T-helper 1 cell (primary cell): Measurements from ENCODE around the gene ZNHIT2.

ENCODE experiments used
- DNase-seq, 5 donors: peaks; one replicate each; pipeline ENCODE4 v3.0.0-alpha.2; 2012 to 2020

ZNHIT2 gene

GRCh38 chr11:65134240-65134951 is 16.9 kb upstream of the ZNHIT2 start, which contains the start of gene SYVN1:
Gene SYVN1 (minus strand): TSS chr11:65134519. CDS start chr11:65133601, 918 bp downstream.
- peak; percentile 81 to 91 (median 85) for DNase-seq

DNA sequence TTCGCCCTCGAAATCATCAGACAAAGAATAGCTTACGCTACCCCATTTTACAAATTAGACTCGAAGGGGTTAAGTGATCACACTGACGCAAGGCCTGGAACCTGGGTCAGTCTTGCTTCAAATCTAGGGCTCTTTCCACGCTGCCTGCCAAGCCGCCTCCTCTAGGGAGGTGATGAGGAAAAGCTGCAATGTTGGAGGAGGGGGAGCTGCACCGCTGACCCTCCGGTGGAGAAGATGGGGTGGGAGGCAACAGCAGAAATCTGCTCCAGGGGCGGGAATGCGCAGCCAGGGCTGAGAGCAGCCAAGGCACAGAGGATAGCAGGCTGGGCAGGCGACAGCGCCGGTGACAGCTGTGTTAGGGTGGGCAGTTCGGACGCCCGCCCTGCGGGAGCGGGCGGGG is 16.2 kb upstream of the ZNHIT2 start:
- DNase-seq, result no peak

DNA sequence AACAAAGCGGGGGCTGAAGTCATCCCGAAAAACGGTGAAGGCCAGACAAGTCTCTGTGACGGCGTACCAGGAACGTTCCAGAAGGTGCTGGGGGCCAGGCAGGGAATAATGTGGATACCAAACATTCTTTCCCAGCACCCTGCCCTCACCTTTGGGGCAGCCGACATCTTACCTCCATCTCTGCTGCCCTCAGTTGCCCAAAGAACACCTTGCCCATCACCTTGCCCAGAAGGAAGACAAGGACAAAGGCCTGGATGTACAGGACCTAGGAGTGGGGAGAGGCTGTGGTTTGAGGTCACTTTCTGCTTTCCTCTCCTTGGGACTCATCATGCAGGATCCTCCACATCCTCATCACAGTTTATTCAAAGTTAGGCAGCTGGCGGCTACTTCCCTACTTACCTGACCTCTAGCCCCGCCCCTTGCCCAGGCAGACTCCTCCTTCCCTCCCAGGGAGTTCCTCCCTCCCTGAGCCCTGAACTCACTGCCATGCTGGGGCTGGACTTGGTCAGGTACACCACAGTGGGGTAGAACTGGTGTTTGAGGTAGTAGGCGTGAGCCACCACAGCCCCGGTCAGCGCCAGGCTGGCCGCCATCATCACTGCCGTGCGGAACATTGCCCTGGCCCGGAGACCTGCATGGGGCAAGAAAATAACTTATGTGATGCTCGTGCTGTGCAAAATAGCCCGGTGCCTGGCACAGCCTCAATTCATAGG is 15.6 kb upstream of the ZNHIT2 start:
- DNase-seq, result peak in 3 of 5 donors; percentile 38 to 43 (median 41)

DNA sequence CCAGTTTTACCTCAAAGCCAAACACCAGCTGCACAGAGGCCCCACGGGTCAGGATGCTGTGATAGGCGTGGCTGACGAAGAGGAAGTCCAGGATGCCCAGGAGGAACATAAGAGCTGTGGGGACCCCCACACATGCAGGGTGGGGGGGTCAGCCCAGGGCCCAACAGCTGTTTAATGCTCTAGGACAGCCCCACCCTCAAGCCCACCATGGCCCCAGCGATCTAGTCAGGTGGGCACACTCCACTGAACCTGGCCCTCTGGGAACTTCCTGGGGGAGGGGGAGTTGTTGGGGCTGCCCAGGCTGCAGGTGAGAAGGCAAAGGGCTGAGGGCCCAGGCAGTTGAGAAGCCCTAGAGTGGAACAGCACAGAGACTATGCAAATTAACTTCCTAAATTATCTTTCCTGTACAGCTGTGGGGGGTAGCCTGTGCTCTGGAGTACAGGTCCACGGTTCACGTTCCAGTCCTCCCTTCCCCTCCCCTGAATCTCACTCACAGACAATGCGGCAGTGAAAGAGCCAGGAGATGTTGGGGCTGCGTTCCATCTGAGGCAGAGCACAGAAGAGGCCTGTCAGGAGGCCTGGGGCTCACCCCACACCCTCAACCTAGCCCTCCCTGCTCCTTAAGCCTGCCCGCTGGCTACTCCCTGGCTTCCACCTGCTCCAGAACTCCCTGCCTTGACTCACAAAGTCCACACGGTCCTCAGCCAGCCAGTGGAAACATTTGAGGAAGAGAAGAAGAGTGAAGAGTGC is 14.9 kb upstream of the ZNHIT2 start:
- no peak for DNase-seq

GRCh38 chr11:65131895-65132237 is 14.4 kb upstream of the ZNHIT2 start:
- DNase-seq, result no peak

GRCh38 chr11:65131417-65131776 is 13.9 kb upstream of the ZNHIT2 start:
- no peak for DNase-seq

- no peak for DNase-seq
Measured at GRCh38 chr11:65130631-65131416, 13.3 kb upstream of the ZNHIT2 start.

GRCh38 chr11:65129649-65130441 is 12.3 kb upstream of the ZNHIT2 start:
- DNase-seq, result no peak

DNA sequence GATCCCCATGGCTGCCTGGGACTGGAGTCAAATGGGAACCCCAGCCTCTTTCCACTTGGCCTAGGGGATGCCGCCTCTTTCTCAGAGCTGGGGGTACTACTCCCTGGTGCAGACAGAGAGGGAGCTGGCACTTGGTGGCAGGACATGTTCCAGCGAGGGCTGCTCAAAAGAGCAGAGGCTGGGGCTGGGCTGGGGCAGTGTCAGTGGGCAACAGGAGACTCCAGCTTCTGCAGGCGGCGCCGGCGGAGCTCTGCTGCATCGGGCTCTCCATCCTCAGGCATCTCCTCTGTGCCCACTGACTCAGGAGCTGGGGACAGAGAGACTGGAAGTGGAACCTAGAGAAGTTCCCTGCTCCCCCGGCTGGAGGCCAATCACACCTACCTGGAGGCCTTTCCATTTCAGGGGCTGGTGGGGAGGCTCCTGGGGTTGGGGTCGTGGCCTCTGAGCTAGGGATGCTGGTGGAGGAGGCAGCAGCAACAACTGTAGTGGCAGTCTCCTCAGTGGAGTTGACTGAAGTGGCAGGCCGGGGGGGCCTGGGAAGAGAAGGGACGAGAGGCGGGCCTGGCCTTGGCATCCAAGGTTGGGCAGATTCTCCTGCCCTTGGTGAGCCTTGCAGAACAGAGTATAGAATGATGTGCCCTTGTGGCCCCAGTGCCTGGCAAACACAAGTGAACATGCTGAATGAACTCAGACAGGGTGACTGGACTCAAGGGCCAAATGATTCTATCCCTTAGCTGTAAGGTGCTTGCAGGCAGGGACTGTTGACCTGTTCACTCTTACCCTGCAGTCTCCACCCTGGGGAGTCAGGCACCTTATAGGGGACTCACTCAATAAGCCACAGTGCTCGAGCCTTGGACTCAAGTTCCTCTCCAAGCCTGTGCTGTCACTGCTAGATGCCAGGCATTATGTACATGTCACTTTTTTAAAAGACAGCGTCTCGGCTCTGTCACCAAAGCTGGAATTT is 11.0 kb upstream of the ZNHIT2 start:
- DNase-seq, result no peak

GRCh38 chr11:65127473-65128181 is 10.1 kb upstream of the ZNHIT2 start:
- no peak for DNase-seq

DNA sequence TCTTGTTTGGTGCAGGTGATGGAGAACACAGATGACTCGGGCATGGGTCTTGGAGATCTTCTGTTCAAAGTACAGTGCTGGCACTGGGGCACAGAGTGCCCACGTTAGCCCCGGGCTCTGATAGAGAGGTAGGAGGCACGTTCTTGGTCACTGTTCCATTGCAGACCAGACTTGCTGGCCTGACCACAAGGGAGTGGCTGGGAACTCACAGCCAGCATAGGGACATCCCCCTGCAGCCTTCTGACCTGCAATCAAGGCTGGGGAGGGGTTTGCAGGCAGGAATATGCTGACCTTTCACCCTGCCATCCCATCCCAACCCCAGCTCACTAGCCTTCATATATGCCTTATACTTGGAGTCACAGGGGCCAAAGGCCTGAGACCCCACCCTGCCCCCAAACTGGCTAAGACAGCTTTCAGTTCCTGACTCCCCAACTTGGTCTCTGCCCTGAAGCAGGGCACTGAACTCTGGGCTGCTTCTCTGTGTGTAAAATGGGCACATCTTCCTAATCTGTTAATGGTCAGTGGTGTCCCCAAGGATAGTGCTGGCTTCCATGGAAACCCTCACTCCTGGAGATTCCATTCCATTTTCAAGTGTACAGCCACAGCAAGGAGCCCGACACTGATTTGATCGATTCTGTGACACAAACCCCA is 9.2 kb upstream of the ZNHIT2 start:
- DNase-seq, result no peak

DNA sequence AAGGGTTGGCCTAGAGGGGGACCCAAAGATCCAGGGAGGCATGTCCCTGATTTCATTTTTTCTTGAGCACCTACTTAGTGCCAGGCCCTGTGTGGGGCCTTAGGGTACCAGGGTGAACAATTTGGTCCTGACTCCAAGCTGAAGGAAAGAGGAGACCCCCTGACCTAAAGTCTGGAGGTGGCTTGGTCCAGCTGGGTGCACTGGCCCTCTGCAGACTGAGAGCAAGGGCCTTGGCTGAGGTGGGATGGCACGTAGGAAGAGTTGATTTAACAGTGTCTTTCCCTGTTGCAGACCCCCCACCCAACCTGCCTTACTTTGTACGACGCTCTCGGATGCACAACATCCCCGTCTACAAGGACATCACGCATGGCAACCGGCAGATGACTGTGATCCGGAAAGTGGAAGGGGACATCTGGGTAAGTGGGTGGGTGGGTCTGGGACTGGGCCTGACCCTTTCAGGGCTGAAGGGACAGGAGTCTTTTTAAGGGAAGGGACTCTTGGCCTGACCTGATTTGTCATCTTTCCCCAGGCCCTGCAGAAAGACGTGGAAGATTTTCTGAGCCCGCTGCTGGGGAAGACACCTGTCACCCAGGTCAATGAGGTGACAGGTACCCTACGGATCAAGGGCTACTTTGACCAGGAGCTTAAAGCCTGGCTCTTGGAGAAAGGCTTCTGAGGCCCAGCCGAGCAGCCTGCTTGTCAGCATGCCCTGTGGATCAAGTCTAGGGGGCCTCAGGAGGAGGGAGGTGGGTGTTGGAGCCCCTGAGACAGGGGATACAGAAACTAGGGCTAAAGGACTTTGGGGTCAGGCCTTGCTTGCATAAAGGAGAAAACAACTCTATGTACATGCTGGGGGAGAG is 7.9 kb upstream of the ZNHIT2 start:
- no peak for DNase-seq

DNA sequence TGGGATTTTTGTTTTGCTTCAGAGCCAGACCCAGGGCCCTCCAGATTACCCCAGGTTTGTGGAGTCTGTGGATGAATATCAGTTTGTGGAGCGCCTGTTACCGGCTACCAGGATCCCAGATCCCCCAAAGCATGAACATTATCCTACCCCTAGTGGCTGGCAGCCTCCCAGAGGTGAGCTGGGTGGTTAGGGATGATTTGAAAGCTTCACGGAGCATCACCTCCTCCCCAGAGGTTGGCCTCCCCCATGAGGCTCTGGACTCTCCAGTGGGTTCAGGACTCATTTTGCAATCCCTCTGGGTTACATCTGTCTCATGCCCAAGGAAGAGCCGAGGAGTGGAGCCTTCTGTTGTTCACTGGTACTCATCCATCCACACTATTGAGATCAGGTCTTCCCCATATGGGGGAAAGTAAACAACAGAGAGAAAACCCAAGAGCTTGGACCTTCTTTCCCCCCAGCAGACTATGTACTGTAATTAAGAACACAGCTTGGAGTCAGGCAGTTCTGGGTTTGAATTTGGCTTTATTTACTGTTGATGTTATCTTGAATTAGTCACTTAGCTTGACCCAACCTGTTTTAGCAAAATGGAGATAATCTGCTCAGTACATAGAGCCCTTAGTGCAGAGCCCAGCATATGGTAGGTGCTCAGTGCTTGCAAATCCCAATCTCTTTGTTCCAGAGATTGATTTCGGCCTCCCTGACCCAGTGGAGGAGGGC is 7.1 kb upstream of the ZNHIT2 start:
- no peak for DNase-seq

GRCh38 chr11:65121865-65122696 is 4.6 kb upstream of the ZNHIT2 start, which contains the start of the genes FAU and MRPL49:
Gene FAU (minus strand): TSS chr11:65122134. CDS start chr11:65121813, 321 bp downstream.
Gene MRPL49 (plus strand): TSS chr11:65122321. CDS start chr11:65122347, 26 bp downstream.
- DNase-seq, result peak; percentile 98 to 99 (median 99)

- DNase-seq, result peak in 1 of 5 donors; percentile 36
Measured at GRCh38 chr11:65121447-65121864, 4.0 kb upstream of the ZNHIT2 start.

- DNase-seq, result no peak
Measured at GRCh38 chr11:65120831-65121230, 3.3 kb upstream of the ZNHIT2 start.

DNA sequence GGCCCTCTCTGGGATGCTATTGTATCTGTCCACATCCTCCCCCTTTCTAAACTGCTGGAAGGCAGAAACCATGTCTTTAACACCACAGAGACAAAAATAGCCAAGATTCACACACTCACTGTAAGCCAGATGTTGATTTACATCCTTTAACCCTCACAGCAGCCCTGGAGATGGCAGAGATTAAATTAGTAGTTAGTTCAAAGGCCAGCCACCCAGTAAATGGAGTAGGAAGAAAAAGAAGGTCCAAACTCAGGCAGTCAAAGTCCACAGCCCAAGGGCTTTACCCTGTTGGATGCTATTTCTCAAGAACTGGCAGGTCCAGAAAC is 2.1 kb upstream of the ZNHIT2 start:
- no peak for DNase-seq
